Breast epithelium (tissue), 3 donors: Measurements from ENCODE around the gene FTSJ1.

Source experiments
- POLR2A ChIP-seq: fragments of 450-650 bp; IDR thresholded peaks from one replicate; pipeline ENCODE4 v1.6.1; 2016; ENCODE audit warnings: antibody characterized with exemption, mild to moderate bottlenecking, moderate library complexity
- TF ChIP-seq, protein P1 (sequence below), 3 donors: fragments of 450-650 bp; IDR thresholded peaks; one replicate each; pipeline ENCODE4 v1.5.1; 2016 to 2017; ENCODE audit warnings: antibody characterized with exemption in 3 of 3, mild to moderate bottlenecking in 3 of 3, moderate library complexity in 3 of 3

DNA sequence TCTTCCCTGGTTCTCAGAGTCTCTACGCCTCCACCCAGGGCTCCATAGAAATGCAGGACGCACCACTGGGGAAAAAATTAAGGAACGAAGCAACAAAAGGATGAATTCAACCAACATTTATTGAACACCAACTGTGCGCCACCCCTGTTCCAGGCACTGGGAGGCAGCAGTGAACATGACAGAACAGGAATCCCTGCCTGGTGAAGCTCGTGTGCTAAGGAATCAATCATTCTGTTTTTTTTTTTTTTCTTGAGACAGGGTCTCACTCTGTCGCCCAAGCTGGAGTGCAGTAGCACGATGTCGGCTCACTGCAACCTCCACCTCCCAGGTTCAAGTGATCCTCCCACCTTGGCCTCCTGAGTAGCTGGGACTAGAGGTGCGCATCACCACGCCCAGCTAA lies 1.9 kb upstream of the FTSJ1 start:
- TF ChIP-seq, protein P1, sequence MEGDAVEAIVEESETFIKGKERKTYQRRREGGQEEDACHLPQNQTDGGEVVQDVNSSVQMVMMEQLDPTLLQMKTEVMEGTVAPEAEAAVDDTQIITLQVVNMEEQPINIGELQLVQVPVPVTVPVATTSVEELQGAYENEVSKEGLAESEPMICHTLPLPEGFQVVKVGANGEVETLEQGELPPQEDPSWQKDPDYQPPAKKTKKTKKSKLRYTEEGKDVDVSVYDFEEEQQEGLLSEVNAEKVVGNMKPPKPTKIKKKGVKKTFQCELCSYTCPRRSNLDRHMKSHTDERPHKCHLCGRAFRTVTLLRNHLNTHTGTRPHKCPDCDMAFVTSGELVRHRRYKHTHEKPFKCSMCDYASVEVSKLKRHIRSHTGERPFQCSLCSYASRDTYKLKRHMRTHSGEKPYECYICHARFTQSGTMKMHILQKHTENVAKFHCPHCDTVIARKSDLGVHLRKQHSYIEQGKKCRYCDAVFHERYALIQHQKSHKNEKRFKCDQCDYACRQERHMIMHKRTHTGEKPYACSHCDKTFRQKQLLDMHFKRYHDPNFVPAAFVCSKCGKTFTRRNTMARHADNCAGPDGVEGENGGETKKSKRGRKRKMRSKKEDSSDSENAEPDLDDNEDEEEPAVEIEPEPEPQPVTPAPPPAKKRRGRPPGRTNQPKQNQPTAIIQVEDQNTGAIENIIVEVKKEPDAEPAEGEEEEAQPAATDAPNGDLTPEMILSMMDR (IDR thresholded peaks at IDR 0.05), result no peak
- no peak for TF ChIP-seq POLR2A
